ENCODE results near the gene KCNJ16.

Gene KCNJ16

DNA sequence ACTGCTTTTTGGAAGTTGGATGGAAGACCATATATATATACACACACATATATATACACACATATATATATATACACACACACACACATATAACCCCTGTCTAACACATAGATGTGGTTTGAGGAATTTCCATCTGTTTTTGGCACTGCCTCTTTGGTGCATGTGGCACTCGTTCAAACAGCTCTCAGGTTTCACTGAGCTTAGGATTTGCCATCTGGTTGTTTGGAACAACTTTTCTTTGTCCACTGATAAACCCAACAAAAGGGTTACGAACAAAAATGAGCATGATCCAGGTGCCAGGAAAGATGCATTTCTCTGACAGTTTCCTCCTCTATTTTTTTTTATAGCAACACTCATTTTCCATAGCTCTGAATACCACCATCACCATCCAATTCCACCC, 14.6 kb upstream of the KCNJ16 start:
- peak; percentile 25 for DNase-seq (ENCODE audit: low read depth, low spot score)
- H3K4me3 ChIP-seq (ENCODE audit: low read depth, low read length) = no peak overlapping the region
- TF ChIP-seq, protein P1, sequence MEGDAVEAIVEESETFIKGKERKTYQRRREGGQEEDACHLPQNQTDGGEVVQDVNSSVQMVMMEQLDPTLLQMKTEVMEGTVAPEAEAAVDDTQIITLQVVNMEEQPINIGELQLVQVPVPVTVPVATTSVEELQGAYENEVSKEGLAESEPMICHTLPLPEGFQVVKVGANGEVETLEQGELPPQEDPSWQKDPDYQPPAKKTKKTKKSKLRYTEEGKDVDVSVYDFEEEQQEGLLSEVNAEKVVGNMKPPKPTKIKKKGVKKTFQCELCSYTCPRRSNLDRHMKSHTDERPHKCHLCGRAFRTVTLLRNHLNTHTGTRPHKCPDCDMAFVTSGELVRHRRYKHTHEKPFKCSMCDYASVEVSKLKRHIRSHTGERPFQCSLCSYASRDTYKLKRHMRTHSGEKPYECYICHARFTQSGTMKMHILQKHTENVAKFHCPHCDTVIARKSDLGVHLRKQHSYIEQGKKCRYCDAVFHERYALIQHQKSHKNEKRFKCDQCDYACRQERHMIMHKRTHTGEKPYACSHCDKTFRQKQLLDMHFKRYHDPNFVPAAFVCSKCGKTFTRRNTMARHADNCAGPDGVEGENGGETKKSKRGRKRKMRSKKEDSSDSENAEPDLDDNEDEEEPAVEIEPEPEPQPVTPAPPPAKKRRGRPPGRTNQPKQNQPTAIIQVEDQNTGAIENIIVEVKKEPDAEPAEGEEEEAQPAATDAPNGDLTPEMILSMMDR (IDR thresholded peaks at IDR 0.05; ENCODE audit: low read depth, low read length) = no peak
- in situ Hi-C loops (cut with HindIII; ENCODE audit: low sequenced_read_pairs) = no loop called here

DNA sequence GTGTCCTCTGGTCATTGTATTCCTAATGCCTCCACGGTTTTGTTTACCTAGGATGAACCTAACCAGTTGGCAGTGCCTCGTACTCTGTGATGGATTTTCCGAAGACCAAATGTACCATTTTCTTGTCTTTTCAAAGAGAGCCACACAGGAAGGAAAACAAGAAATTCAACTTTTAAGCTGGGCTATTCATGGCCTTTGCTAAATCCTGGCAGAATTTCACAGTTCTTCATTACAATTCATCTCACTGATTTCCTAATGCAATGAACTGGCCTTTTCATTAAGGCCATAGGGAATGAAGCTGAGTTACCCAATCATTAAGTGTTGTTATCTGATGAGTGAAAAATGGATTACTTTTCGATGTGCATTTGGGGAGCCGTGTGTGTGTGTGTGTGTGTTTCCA, 7.9 kb upstream of the KCNJ16 start:
- in situ Hi-C loops (cut with HindIII; ENCODE audit: low sequenced_read_pairs) = no loop called here

DNA sequence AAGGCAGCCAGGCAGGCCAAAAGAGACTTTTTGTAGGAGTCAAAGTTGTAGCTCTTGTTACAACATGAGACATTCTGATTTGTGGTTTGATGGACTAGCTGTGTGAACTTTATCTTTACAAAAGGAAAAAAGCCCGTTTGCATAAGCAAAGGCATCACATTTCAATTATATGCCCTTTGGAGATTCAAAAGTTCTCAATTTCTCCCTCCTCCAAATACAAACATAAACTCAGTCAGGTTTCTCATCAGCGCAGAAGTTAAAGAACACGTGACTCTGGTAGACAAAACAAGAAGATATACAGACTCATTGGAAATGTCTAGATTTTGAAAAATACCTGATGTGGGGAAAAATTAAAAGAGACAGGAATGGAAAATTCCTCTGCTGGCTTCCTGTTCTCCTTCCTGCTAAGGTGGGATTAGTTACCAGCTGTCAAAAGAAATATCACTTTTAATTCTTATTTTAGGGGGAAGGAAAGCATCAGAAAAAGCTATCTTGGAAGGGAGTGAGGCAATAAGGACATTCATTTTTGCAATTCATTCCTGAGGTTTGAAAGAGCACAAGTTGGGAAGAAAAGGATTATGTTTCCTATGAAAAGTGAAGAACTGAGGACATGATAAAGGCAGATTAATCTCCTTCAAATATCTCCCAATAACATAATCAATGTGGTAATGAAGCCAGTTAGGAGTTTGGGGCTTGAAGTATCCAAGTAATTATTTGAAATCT, 4.6 kb upstream of the KCNJ16 start:
- peak; percentile 52 for DNase-seq (ENCODE audit: low read depth, low spot score)
- TF ChIP-seq, protein P1 (IDR thresholded peaks at IDR 0.05; ENCODE audit: low read depth, low read length) = no peak
- H3K4me3 ChIP-seq (ENCODE audit: low read depth, low read length) = no peak overlapping the region
- in situ Hi-C loops (cut with HindIII; ENCODE audit: low sequenced_read_pairs) = no loop called here

More for the DNA sequence above, 7.9 kb upstream of the KCNJ16 start:
- no peak overlapping the region for H3K4me3 ChIP-seq (ENCODE audit: low read depth, low read length)
- DNase-seq (ENCODE audit: low read depth, low spot score) = no peak
- TF ChIP-seq, protein P1 (IDR thresholded peaks at IDR 0.05; ENCODE audit: low read depth, low read length) = no peak

DNA sequence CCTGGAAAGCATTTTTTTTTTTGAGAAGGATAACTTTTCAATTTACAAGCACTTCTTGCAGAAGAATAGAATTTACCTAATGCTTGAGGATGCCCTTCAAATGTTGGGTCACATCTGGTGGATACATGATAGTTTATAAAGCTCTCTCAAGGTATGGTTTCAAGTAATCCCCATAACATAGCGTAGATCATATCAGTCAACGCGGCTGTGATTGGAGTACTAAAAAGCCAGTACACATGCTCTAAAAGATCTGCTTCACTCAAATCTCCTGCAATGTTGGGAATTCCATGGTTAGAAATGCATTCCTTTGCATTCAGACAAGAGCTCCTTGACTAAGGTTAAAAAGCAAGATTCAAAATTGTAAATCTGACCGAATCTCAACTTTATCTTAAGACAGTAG, 3.9 kb upstream of the KCNJ16 start:
- H3K4me3 ChIP-seq (ENCODE audit: low read depth, low read length) = no peak overlapping the region
- DNase-seq (ENCODE audit: low read depth, low spot score) = no peak
- in situ Hi-C loops (cut with HindIII; ENCODE audit: low sequenced_read_pairs) = no loop called here
- TF ChIP-seq, protein P1 (IDR thresholded peaks at IDR 0.05; ENCODE audit: low read depth, low read length) = no peak

DNA sequence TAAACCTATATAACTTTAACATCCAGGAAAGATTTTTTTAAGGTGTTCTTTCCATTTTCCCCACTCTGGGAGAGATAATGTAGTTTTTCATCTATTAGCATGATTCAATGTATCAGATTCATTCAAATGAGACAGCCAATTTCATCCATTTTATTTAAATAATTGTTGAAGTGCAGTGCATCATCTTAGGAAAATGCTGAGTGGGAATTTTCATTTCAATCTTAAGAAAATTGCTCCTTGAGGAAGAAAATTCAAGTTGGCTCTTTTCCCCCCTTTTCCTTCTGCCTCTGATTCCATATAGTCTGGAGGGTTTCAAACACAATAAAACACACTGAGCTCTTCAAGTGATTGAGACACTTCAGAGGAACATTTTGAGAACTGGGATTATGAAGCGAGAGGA, 3.4 kb upstream of the KCNJ16 start:
- in situ Hi-C loops (cut with HindIII; ENCODE audit: low sequenced_read_pairs) = no loop called here
- TF ChIP-seq, protein P1 (IDR thresholded peaks at IDR 0.05; ENCODE audit: low read depth, low read length) = no peak
- no peak for DNase-seq (ENCODE audit: low read depth, low spot score)

DNA sequence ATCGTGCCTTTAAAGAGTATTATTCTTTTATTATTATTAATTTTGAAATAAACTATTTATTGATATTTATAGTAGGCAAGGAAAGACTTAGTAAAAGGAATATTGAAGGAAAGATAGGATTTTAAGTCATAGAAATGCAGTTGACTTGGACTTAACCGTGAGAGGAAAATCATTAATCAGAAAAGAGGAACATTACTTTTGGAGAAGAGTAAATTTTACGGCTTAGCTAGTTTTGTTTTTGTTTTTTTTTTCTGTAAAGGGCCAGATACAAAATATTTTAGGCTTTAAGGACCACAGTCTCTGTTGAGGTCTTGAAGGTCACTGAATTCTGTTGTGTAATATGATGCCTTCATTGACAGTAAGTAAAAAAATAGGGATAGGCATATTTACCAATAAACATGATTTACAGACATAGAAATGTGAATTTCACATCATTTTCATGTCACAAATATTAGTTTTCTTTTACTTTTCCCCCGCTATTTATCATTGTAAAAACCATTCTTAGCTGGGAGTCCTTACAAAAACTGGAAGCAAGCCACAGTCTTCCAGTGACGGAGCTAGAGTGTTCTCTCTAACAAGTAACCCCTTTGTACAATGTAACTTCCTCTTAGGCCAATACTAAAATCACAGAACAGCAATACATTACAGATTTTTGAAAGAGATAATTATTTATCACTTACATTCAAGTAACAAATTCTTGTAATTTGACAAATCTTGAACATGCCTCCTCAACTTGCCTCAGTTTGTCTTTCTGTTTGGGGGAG, 2.3 kb upstream of the KCNJ16 start:
- DNase-seq (ENCODE audit: low read depth, low spot score) = no peak
- TF ChIP-seq, protein P1 (IDR thresholded peaks at IDR 0.05; ENCODE audit: low read depth, low read length) = no peak
- no peak overlapping the region for H3K4me3 ChIP-seq (ENCODE audit: low read depth, low read length)
- in situ Hi-C loops (cut with HindIII; ENCODE audit: low sequenced_read_pairs) = no loop called here

More for the DNA sequence above, 3.4 kb upstream of the KCNJ16 start:
- H3K4me3 ChIP-seq (ENCODE audit: low read depth, low read length) = no peak overlapping the region

Measured in astrocyte of the spinal cord (primary cell).